Activated gamma-delta T cell treated with anti-CD3 and anti-CD28 coated beads, Interleukin-2, amount 50 U/mL, for 16 hours (primary cell): ENCODE data around the gene ELMOD3.
"Not testable (repeated sequence)": the region's sequence is repeated elsewhere in the genome, so short reads cannot be mapped to it uniquely, and the experiment has no call there.

ENCODE experiments used
- DNase-seq: peaks from one replicate; pipeline ENCODE4 v3.0.0-alpha.2; 2020; ENCODE audit warnings: low read depth

Gene ELMOD3

GRCh38 chr2:85329181-85329651 is 25.4 kb upstream of the ELMOD3 start:
- no peak for DNase-seq

DNA sequence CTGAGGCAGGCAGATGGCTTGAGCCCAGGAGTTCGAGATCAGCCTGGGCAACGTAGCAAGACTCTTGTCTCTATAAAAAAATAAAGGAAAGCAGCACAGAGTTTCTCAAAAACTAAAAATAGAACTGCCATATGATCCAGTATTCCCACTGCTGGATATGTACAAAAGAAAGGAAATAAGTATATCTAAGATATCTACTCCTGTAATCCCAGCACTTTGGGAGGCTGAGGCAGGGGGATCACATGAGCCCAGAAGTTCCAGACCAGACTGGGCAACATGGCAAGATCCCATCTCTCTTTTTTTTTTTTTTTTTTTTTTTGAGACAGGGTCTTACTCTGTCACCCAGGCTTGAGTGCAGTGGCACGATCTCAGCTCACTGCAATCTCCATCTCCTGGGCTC is 24.9 kb upstream of the ELMOD3 start:
- not testable (repeated sequence) for DNase-seq

GRCh38 chr2:85330839-85331636 is 23.5 kb upstream of the ELMOD3 start:
- DNase-seq = no peak

DNA sequence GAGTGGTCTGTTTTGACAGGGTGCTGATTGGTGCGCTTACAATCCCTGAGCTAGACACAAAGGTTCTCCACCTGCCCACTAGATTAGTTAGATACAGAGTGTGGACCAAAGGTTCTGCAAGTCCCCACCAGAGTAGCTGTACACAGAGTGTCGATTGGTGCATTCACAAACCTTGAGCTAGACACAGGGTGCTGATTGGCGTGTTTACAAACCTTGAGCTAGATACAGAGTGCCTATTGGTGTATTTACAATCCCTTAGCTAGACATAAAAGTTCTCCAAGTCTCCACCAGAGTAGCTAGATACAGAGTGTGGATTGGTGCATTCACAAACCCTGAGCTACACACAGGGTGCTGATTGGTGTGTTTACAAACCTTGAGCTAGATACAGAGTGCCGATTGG is 20.7 kb upstream of the ELMOD3 start:
- not testable (repeated sequence) for DNase-seq

DNA sequence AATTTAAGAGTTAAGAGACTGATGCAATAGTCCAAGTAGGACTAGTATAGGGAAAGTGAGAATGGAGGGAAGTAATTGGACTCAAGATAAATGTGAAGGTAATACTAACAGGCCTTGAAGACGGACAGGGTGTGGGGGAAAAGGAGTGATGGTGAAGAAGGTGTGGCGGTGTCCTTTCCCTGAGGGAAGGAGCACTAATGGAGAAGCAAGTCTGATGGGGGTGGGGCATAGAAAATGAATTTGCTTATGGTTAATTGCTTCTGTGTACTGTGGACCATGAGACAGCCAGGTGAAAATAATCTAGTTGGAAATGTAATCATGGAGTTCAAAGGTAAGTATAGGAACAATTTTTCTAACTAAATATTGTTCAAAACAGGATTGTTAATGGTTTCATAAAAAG is 19.6 kb upstream of the ELMOD3 start:
- no peak for DNase-seq

- no peak for DNase-seq
Observed at GRCh38 chr2:85340034-85340892, 14.3 kb upstream of the ELMOD3 start.

DNA sequence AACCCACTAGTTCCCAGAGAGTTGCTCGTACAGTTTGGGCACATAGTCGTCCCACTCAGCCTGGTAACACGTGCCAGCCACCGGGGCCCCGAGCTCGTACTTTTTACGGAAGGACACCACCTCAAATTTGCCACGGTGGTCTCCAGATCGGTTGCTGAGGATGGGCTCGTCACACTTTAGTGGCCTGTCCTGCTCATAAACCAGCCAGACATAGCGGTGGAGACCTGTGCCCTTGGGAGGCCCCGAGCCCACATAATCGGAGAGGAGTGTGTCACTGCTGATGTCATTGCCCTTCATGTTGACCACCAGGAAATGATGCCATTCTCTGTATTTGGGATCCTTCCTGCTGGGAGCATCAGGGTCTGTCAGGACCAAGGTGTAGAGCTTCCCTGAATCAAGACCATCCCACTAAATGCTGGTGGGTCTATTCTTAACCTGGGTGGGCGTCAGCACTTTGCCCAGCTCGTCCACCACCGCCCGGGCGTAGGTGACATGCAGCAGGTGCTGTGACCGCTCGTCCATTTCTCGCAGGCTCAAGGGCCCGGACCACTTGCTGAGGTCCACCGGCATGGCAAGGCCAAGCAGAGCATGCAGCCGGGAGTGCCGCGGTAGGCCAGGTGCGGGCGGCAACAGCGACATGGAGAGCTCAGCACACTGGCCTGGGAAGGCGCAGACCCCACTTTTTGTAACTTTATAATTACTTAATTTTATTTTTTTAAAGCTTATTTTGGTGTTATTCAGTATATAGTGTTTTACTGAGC is 13.1 kb upstream of the ELMOD3 start:
- no peak for DNase-seq

- DNase-seq = no peak
Observed at GRCh38 chr2:85342156-85342555, 12.4 kb upstream of the ELMOD3 start.

- not testable (repeated sequence) for DNase-seq
Observed at GRCh38 chr2:85343207-85343895, 11.2 kb upstream of the ELMOD3 start.

GRCh38 chr2:85344356-85344954 is 10.1 kb upstream of the ELMOD3 start:
- DNase-seq = no peak

DNA sequence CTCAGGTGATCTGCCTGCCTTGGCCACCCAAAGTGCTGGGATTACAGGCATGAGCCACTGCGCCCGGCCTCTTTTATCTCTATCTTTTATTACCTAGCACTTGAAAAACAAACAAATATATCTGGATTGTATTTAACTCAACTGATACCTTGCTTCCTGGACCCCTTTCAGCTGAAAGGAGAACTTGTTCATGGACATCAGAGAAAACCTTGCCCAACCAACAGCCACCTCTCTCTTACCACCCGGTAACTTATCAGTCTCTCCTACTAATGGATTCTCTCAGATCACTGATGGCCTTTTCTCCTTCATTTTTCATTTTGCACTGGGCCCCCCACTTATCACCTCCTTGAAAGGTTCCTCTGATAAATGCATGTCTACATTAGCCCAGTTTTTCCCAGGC is 7.0 kb upstream of the ELMOD3 start:
- no peak for DNase-seq

GRCh38 chr2:85353876-85354285 is 688 bp upstream of the ELMOD3 start:
- no peak for DNase-seq

DNA sequence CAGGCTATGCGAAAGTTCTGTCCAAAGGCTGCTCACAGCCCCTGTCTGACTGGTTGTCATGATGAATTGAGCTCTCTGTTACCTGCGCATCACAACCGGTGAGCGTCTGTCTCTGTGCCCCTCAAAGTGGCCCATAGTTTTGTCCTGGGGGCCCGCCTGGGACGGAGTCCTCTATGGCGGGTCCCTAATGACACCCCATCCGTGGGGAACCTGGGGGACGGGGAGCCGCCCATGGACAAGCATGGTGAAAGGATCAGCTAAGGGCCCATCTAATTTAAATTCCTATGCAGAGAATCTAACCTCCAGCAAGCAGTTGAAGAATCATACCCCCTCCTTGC is 473 bp downstream of the ELMOD3 start:
- DNase-seq = no peak

- no peak for DNase-seq
Observed at GRCh38 chr2:85355521-85355920, 952 bp downstream of the ELMOD3 start.

GRCh38 chr2:85356186-85356585 is 1.6 kb downstream of the ELMOD3 start:
- no peak for DNase-seq

GRCh38 chr2:85357736-85358135 is 3.2 kb downstream of the ELMOD3 start:
- DNase-seq = no peak

- DNase-seq = not testable (repeated sequence)
Observed at GRCh38 chr2:85362653-85363387, 8.3 kb downstream of the ELMOD3 start.

GRCh38 chr2:85367180-85367579 is 12.6 kb downstream of the ELMOD3 start:
- DNase-seq = no peak

DNA sequence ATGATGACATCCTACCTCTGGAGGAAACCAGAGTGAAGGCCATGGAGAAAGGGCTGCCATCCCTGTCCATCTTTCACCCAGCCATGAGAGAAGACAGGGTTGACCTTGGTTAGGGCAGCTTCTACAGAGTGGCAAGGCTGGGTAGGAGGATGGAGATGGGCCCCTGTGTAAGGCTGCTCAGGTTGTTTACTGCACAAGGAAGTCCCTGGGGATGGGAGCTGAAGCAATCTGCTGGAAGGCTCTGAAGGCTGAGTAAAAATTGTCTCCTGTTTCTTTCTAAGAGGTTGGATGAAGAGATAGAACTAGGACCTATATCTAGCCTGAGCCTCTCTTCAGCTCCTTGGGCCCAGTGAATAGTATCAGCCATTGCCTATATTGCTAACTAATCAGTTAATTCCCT is 14.4 kb downstream of the ELMOD3 start:
- DNase-seq = no peak

GRCh38 chr2:85369500-85369899 is 14.9 kb downstream of the ELMOD3 start:
- no peak for DNase-seq

GRCh38 chr2:85371045-85371444 is 16.5 kb downstream of the ELMOD3 start:
- no peak for DNase-seq
